Measurements from ENCODE around the gene SLC24A1.

The SLC24A1 gene

DNA sequence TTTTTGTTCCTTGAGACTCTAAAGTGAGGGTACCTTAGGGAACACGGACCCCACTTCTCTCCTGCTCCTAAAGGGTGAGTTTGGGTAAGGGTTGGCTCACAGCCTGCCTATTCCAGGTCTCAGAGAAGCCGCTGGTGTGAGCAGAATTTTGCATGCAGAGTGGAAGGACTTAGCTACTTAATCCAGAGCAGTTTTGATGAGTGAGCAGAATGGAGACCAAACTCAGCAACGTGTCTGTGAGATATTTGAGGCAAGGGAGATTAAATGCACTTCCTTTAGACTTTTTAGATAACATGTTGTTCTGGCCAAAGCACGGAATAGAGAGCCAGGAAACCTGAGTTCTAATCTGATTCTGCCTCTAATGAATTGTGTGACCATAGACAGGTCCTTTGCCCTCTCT, 5.1 kb downstream of the SLC24A1 start:
- H3K36me3 ChIP-seq (ENCODE audit: control insufficient read depth in 2 of 2, insufficient read depth in 1 of 2, low read length in 2 of 2): peaks cover 0 to 25% of the 10 kb centered on the region in 2 experiments; a peak in 1 of 3 replicates
- TF ChIP-seq, protein P1, sequence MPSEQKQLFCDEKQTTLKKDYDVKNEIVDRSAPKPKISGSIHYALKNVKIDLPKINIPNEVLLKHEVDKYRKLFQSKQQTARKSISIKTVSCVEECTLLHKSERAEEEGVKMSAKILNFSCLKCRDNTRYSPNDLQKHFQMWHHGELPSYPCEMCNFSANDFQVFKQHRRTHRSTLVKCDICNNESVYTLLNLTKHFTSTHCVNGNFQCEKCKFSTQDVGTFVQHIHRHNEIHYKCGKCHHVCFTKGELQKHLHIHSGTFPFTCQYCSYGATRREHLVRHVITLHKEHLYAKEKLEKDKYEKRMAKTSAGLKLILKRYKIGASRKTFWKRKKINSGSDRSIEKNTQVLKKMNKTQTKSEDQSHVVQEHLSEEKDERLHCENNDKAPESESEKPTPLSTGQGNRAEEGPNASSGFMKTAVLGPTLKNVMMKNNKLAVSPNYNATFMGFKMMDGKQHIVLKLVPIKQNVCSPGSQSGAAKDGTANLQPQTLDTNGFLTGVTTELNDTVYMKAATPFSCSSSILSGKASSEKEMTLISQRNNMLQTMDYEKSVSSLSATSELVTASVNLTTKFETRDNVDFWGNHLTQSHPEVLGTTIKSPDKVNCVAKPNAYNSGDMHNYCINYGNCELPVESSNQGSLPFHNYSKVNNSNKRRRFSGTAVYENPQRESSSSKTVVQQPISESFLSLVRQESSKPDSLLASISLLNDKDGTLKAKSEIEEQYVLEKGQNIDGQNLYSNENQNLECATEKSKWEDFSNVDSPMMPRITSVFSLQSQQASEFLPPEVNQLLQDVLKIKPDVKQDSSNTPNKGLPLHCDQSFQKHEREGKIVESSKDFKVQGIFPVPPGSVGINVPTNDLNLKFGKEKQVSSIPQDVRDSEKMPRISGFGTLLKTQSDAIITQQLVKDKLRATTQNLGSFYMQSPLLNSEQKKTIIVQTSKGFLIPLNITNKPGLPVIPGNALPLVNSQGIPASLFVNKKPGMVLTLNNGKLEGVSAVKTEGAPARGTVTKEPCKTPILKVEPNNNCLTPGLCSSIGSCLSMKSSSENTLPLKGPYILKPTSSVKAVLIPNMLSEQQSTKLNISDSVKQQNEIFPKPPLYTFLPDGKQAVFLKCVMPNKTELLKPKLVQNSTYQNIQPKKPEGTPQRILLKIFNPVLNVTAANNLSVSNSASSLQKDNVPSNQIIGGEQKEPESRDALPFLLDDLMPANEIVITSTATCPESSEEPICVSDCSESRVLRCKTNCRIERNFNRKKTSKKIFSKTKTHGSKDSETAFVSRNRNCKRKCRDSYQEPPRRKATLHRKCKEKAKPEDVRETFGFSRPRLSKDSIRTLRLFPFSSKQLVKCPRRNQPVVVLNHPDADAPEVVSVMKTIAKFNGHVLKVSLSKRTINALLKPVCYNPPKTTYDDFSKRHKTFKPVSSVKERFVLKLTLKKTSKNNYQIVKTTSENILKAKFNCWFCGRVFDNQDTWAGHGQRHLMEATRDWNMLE (tag by site-specific recombination; conservative IDR thresholded peaks at IDR 0.05; ENCODE audit: low read depth): no peak
- TF ChIP-seq REST (tag by site-specific recombination; IDR thresholded peaks at IDR 0.05) (no peak), ZBTB1 (tag by site-specific recombination; IDR thresholded peaks at IDR 0.05) (no peak), ZNF274 (IDR thresholded peaks at IDR 0.05; ENCODE audit: low read length) (no peak), ZNF274 (tag by site-specific recombination; IDR thresholded peaks at IDR 0.05; ENCODE audit: borderline replicate concordance) (no peak), ZNF571 (tag by site-specific recombination; IDR thresholded peaks at IDR 0.05) (no peak), ZNF560 (tag by site-specific recombination; IDR thresholded peaks at IDR 0.05; ENCODE audit: borderline replicate concordance) (no peak), ZNF202 (tag by site-specific recombination; IDR thresholded peaks at IDR 0.05; ENCODE audit: borderline replicate concordance) (no peak), ZNF23 (tag by site-specific recombination; IDR thresholded peaks at IDR 0.05; ENCODE audit: borderline replicate concordance) (no peak), ZNF645 (tag by site-specific recombination; IDR thresholded peaks at IDR 0.05) (no peak)
- TF ChIP-seq, protein P2, sequence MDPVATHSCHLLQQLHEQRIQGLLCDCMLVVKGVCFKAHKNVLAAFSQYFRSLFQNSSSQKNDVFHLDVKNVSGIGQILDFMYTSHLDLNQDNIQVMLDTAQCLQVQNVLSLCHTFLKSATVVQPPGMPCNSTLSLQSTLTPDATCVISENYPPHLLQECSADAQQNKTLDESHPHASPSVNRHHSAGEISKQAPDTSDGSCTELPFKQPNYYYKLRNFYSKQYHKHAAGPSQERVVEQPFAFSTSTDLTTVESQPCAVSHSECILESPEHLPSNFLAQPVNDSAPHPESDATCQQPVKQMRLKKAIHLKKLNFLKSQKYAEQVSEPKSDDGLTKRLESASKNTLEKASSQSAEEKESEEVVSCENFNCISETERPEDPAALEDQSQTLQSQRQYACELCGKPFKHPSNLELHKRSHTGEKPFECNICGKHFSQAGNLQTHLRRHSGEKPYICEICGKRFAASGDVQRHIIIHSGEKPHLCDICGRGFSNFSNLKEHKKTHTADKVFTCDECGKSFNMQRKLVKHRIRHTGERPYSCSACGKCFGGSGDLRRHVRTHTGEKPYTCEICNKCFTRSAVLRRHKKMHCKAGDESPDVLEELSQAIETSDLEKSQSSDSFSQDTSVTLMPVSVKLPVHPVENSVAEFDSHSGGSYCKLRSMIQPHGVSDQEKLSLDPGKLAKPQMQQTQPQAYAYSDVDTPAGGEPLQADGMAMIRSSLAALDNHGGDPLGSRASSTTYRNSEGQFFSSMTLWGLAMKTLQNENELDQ (tag by site-specific recombination; IDR thresholded peaks at IDR 0.05; ENCODE audit: low read depth): no peak
- TF ChIP-seq, protein P3, sequence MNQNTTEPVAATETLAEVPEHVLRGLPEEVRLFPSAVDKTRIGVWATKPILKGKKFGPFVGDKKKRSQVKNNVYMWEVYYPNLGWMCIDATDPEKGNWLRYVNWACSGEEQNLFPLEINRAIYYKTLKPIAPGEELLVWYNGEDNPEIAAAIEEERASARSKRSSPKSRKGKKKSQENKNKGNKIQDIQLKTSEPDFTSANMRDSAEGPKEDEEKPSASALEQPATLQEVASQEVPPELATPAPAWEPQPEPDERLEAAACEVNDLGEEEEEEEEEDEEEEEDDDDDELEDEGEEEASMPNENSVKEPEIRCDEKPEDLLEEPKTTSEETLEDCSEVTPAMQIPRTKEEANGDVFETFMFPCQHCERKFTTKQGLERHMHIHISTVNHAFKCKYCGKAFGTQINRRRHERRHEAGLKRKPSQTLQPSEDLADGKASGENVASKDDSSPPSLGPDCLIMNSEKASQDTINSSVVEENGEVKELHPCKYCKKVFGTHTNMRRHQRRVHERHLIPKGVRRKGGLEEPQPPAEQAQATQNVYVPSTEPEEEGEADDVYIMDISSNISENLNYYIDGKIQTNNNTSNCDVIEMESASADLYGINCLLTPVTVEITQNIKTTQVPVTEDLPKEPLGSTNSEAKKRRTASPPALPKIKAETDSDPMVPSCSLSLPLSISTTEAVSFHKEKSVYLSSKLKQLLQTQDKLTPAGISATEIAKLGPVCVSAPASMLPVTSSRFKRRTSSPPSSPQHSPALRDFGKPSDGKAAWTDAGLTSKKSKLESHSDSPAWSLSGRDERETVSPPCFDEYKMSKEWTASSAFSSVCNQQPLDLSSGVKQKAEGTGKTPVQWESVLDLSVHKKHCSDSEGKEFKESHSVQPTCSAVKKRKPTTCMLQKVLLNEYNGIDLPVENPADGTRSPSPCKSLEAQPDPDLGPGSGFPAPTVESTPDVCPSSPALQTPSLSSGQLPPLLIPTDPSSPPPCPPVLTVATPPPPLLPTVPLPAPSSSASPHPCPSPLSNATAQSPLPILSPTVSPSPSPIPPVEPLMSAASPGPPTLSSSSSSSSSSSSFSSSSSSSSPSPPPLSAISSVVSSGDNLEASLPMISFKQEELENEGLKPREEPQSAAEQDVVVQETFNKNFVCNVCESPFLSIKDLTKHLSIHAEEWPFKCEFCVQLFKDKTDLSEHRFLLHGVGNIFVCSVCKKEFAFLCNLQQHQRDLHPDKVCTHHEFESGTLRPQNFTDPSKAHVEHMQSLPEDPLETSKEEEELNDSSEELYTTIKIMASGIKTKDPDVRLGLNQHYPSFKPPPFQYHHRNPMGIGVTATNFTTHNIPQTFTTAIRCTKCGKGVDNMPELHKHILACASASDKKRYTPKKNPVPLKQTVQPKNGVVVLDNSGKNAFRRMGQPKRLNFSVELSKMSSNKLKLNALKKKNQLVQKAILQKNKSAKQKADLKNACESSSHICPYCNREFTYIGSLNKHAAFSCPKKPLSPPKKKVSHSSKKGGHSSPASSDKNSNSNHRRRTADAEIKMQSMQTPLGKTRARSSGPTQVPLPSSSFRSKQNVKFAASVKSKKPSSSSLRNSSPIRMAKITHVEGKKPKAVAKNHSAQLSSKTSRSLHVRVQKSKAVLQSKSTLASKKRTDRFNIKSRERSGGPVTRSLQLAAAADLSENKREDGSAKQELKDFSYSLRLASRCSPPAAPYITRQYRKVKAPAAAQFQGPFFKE (tag by site-specific recombination; IDR thresholded peaks at IDR 0.05; ENCODE audit: borderline replicate concordance): no peak
- CTCF ChIA-PET: interaction anchor here (0.6 to 5.2 kb wide), 3 partner anchors 10 to 30 kb away, joined by 3 to 36 read pairs (median 4); no protein-coding TSS in a partner anchor
- POLR2A ChIA-PET: no interaction called here
- H3K4me1 ChIP-seq (ENCODE audit: control insufficient read depth, insufficient read depth, low read length): no peaks in the 10 kb centered on the region
- H3K27ac ChIP-seq (ENCODE audit: extremely low read depth, low read depth, low read length): no peak overlapping the region
- H3K9me3 ChIP-seq (ENCODE audit: control insufficient read depth, insufficient read depth, low read depth, low read length): no peaks in the 10 kb centered on the region
- H3K4me3 ChIP-seq (ENCODE audit: low read depth, low read length): no peak overlapping the region
